K562 (cell line): ENCODE results near the gene ARHGEF12. TPM values are rescaled to one million over a fixed set of nuclear protein-coding genes. Genes with fewer than 3 reads are reported as not detected.

ENCODE experiments used
- ATAC-seq: fragments of 200-7000 bp; cut with Tn5 transposase; 3 replicates; pipeline ENCODE4 v1.9.1; 2020; ENCODE audit warnings: moderate library complexity
- BruUV-seq: library from RNA; stranded (reverse); fragments of 400-500 nt; replicated peaks from 2 replicates; lab custom pipeline; 2021; lab: Mats Ljungman, UMichigan
- CTCF ChIA-PET: fragments of 300-600 bp; formaldehyde crosslinking; extraction: SDS; loops from one replicate; lab custom pipeline; 2021; ENCODE audit warnings: low intra/inter-chr PET ratio; lab: Yijun Ruan, JAX
- POLR2A ChIA-PET: fragments of 300-600, 350-650 bp; sonication (Branson Sonifier 250); formaldehyde crosslinking; extraction: SDS; loops from one replicate; lab custom pipeline; 2021; ENCODE audit warnings: antibody characterized with exemption, inconsistent platforms; lab: Yijun Ruan, JAX
- DNase-seq, 4 experiments: peaks; one replicate each; pipeline versions ENCODE4 v3.0.0 to v3.0.0-alpha.2; 2011 to 2018; ENCODE audit warnings: low spot score in 3 of 4, mixed read lengths in 3 of 4; ENCODE audit errors: extremely low read depth in 1 of 4
- FAIRE-seq: peaks from 2 replicates; lab custom pipeline; 2011; peaks lifted over from hg19 to GRCh38; lab: Jason Lieb, UNC
- H2AFZ ChIP-seq: 2 replicates; pipeline ENCODE4 v1.6.0; 2011; ENCODE audit warnings: low read depth, low read length, control low read depth, inconsistent platforms
- H3K27ac ChIP-seq: fragments of 200-600 bp; 3 replicates; pipeline ENCODE4 v1.8.0; 2011; ENCODE audit warnings: low read depth, mild to moderate bottlenecking, control low read depth, inconsistent platforms, low read length, moderate library complexity, mixed read lengths; ENCODE audit errors: extremely low read depth
- H3K27me3 ChIP-seq, 2 experiments: fragments of 300-600 bp in 1 of 2; 2 replicates in 1 of 2; 3 replicates in 1 of 2; pipeline versions ENCODE4 v1.6.0 to v1.8.0; 2011; ENCODE audit warnings: inconsistent platforms in 2 of 2, low read length in 2 of 2, mild to moderate bottlenecking in 1 of 2, mixed read lengths in 1 of 2, moderate library complexity in 1 of 2; ENCODE audit not compliant: control insufficient read depth in 2 of 2, insufficient read depth in 2 of 2
- H3K36me3 ChIP-seq: fragments of 300-600 bp; 3 replicates; pipeline ENCODE4 v1.8.0; 2011; ENCODE audit warnings: mild to moderate bottlenecking, low read length, inconsistent platforms; ENCODE audit not compliant: control insufficient read depth, insufficient read depth
- H3K4me1 ChIP-seq, 2 experiments: fragments of 200-600 bp in 1 of 2; replicated peaks in 1 of 2; 2 replicates in 1 of 2; 3 replicates in 1 of 2; pipeline versions ENCODE4 v1.5.1 to v1.8.0; 2011; ENCODE audit warnings: inconsistent platforms in 2 of 2, low read length in 2 of 2, mild to moderate bottlenecking in 1 of 2, mixed read lengths in 1 of 2, moderate library complexity in 1 of 2; ENCODE audit not compliant: control insufficient read depth in 2 of 2, insufficient read depth in 2 of 2
- H3K4me2 ChIP-seq: 2 replicates; pipeline ENCODE4 v1.6.1; 2011; ENCODE audit warnings: low read length, control low read depth, inconsistent platforms, mixed read lengths; ENCODE audit not compliant: insufficient read depth
- H3K4me3 ChIP-seq: fragments of 200-600 bp; sonication (generic), shearing (Covaris generic); 2 replicates; pipeline ENCODE4 v1.5.1; 2016; ENCODE audit warnings: control low read depth, inconsistent platforms
- H3K79me2 ChIP-seq: fragments of 200-600 bp; 3 replicates; pipeline ENCODE4 v1.8.0; 2011; ENCODE audit warnings: low read length, inconsistent platforms; ENCODE audit not compliant: control insufficient read depth, insufficient read depth
- H3K9ac ChIP-seq, 2 experiments: 2 replicates each; pipeline versions ENCODE4 v1.6.0 to v1.6.1; 2011; ENCODE audit warnings: low read depth in 2 of 2, low read length in 2 of 2, control low read depth in 1 of 2, inconsistent platforms in 1 of 2, mild to moderate bottlenecking in 1 of 2, mixed read lengths in 1 of 2; ENCODE audit not compliant: insufficient read depth in 1 of 2
- H3K9me1 ChIP-seq: one replicate; pipeline ENCODE4 v1.6.0; 2011; ENCODE audit warnings: inconsistent platforms, mild to moderate bottlenecking, low read length, moderate library complexity; ENCODE audit not compliant: control insufficient read depth, insufficient read depth
- H3K9me3 ChIP-seq: replicated peaks from 2 replicates; pipeline ENCODE4 v1.5.1; 2011; ENCODE audit warnings: low read depth, low read length, inconsistent platforms; ENCODE audit not compliant: control insufficient read depth, insufficient read depth
- H4K20me1 ChIP-seq: replicated peaks from 2 replicates; pipeline ENCODE4 v1.6.1; 2011; ENCODE audit warnings: low read length, inconsistent platforms, mixed read lengths; ENCODE audit not compliant: control insufficient read depth, insufficient read depth
- FOXJ3 ChIP-seq: sonication (generic); formaldehyde crosslinking; IDR thresholded peaks from 2 replicates; pipeline ENCODE4 v1.4.0; 2020; ENCODE audit warnings: mild to moderate bottlenecking, missing genetic modification reagents
- ZNF282 ChIP-seq: sonication (generic); formaldehyde crosslinking; IDR thresholded peaks from 2 replicates; pipeline ENCODE4 v1.8.1; 2023; ENCODE audit warnings: missing genetic modification reagents
- WGBS: fragments of 100-300 bp; shearing (Covaris generic); methylation state at CpG from one replicate; pipeline ENCODE4 v1.1.6; 2016; ENCODE audit warnings: low coverage, mixed read lengths; ENCODE audit not compliant: insufficient coverage; ENCODE audit errors: missing lambda C conversion rate; 5-methylcytosine and 5-hydroxymethylcytosine counted together
- in situ Hi-C: fragments of 300-500 bp; cut with MboI; formaldehyde crosslinking; loops from 4 replicates; pipeline ENCODE4 v1.15.0; 2018; ENCODE audit warnings: inconsistent platforms, mixed read lengths
- intact Hi-C: fragments of 100-400 bp; cut with micrococcal nuclease; formaldehyde crosslinking; loops from 2 replicates; pipeline ENCODE4 v1.14.2; 2022
- polyA plus RNA-seq, 8 experiments: library from polyadenylated mRNA; depleted of rRNA in 4 of 8; stranded (reverse) in 5 of 8; unstranded in 3 of 8; fragments of >200 nt; fragmentation: Nextera tagmentation in 2 of 8; fragmentation: Illumina TruSeq in 1 of 8; extraction: Ambion mirVana in 2 of 8; extraction: Trizol in 1 of 8; gene quantifications; 2 replicates each; pipeline versions ENCODE4 v1.2.1 to v1.2.3, GENCODE V29; 2011 to 2014; ENCODE audit warnings: inconsistent platforms in 1 of 8, missing spikeins in 1 of 8
- total RNA-seq, 7 experiments: library from RNA; depleted of rRNA in 6 of 7; stranded (reverse); fragments of >200 nt in 6 of 7; fragmentation: Illumina TruSeq in 2 of 7; extraction: Trizol in 2 of 7; gene quantifications; 2 replicates each; pipeline versions ENCODE4 v1.2.1 to v1.2.3, GENCODE V29; 2011 to 2021; ENCODE audit warnings: low replicate concordance in 1 of 7
- TF ChIP-seq, protein P1 (sequence below), 2 experiments: fragments of 450-650 bp; IDR thresholded peaks; 2 replicates each; pipeline ENCODE4 v1.6.1; 2016; ENCODE audit warnings: mild to moderate bottlenecking in 2 of 2, borderline replicate concordance in 1 of 2, low read depth in 1 of 2, moderate library complexity in 1 of 2

Gene ARHGEF12
- total and polyA plus RNA-seq, 9 of the 15 experiments (the other 6 are each of a cell fraction or from before 2014, with no cell fraction given): 3.5 to 51.7 (median 29.5) TPM

- TF ChIP-seq, protein P1, sequence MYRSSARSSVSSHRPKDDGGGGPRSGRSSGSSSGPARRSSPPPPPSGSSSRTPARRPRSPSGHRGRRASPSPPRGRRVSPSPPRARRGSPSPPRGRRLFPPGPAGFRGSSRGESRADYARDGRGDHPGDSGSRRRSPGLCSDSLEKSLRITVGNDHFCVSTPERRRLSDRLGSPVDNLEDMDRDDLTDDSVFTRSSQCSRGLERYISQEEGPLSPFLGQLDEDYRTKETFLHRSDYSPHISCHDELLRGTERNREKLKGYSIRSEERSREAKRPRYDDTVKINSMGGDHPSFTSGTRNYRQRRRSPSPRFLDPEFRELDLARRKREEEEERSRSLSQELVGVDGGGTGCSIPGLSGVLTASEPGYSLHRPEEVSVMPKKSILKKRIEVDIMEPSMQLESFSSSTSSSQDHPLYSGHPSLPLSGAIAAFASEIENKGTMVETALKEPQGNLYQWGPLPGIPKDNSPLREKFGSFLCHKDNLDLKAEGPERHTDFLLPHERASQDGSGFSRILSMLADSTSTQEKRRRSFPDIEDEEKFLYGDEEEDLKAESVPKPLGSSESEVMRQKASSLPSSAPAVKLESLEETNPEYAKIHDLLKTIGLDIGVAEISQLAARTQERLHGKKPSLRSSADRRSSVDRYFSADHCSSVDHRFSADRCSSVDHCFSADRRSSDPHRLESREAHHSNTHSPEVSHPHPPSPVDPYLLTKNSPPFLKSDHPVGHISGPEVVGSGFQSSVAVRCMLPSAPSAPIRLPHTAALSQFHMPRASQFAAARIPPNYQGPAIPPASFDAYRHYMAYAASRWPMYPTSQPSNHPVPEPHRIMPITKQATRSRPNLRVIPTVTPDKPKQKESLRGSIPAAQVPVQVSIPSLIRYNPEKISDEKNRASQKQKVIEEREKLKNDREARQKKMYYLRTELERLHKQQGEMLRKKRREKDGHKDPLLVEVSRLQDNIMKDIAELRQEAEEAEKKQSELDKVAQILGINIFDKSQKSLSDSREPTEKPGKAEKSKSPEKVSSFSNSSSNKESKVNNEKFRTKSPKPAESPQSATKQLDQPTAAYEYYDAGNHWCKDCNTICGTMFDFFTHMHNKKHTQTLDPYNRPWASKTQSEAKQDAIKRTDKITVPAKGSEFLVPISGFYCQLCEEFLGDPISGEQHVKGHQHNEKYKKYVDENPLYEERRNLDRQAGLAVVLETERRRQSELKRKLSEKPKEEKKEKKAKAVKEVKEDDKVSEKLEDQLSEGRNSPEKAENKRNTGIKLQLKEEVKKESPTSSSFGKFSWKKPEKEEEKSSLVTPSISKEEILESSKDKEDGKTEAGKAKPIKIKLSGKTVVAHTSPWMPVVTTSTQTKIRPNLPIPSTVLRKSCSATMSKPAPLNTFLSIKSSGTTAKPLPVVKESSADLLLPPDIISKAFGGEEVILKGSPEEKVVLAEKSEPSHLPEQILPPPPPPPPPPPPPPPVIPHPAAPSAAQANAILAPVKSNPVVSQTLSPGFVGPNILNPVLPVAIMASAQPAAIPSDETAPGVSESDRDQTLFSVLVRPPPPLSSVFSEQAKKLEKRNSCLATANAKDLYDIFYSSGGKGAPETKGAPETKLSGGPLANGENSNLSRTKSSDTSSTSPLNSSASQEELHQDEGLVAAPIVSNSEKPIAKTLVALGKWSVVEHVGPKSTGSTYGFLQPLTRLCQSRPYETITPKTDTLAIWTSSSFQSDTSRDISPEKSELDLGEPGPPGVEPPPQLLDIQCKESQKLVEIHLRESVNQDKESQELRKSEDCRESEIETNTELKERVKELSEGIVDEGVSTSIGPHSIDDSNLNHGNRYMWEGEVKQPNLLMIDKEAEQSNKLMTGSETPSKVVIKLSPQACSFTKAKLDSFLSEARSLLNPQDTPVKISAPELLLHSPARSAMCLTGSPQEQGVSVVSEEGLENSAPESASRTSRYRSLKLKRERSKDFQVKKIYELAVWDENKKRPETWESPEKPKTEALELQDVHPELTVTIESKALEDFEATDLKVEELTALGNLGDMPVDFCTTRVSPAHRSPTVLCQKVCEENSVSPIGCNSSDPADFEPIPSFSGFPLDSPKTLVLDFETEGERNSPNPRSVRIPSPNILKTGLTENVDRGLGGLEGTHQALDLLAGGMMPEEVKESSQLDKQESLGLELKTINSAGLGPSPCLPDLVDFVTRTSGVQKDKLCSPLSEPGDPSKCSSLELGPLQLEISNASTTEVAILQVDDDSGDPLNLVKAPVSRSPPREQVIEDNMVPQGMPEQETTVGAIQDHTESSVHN (IDR thresholded peaks at IDR 0.05; ENCODE audit: borderline replicate concordance in 1 of 2, low read depth in 1 of 2): no peak
- TF ChIP-seq FOXJ3 (CRISPR knock-in tag) (no peak), ZNF282 (no peak)
- POLR2A ChIA-PET: interaction anchor here (0.6 kb wide), 1 partner anchor 66 kb away, joined by 3 read pairs; no protein-coding TSS in a partner anchor
- Histone ChIP-seq H3K79me2 (peaks cover 30% of the 10 kb centered on the region), H3K27ac (no peak overlapping the region), H3K36me3 (no peaks in the 10 kb centered on the region), H3K9me1 (no peaks in the 10 kb centered on the region), H3K9ac (no peak overlapping the region), H3K4me2 (no peak overlapping the region), H4K20me1 (peaks cover 8% of the 10 kb centered on the region; the same call in 1 of the 2 replicates), H3K9me3 (no peaks in the 10 kb centered on the region), H3K4me1 (peaks cover 6 to 13% of the 10 kb centered on the region in 2 experiments; a peak in 4 of 5 replicates), H2AFZ (no peak overlapping the region), H3K27me3 (no peaks in the 10 kb centered on the region), H3K4me3 (no peak overlapping the region)
- intact Hi-C loops: loop anchor here (2.0 to 10.0 kb wide), 2 partner anchors 160 to 350 kb away; no protein-coding TSS in a partner anchor
- DNase-seq: no peak
- no TSS peak for BruUV-seq
- 0% methylated on average over 1 of the region's 1 CpG for WGBS
- CTCF ChIA-PET: interaction anchor here (2.3 kb wide), 1 partner anchor 177 kb away, joined by 7 read pairs; the partner anchor contains the start of gene GRIK4
- no peak for FAIRE-seq
- in situ Hi-C loops: no loop called here
- no peak for ATAC-seq
Observed at GRCh38 chr11:120334332-120334731, 1.9 kb upstream of the ARHGEF12 start.
